ENCODE data around the gene IQGAP2. TPM values are rescaled to one million over a fixed set of nuclear protein-coding genes. Genes with fewer than 3 reads are reported as not detected.
A peak's percentile ranks its signal among the peaks of the same experiment; 100 is the strongest.

The IQGAP2 gene
- total RNA-seq, 2 donors from 2014 or later, result 117 to 134 TPM

GRCh38 chr5:76570153-76570552, 167.1 kb downstream of the IQGAP2 start:
- H3K4me1 Mint-ChIP-seq, result peaks cover 19% of the 10 kb centered on the region
- ATAC-seq, result no peak
- DNase-seq, result no peak
- H3K4me3 Mint-ChIP-seq, result no peak overlapping the region
- H3K36me3 Mint-ChIP-seq (ENCODE audit: low read depth), result peaks cover 8% of the 10 kb centered on the region
- H3K27ac Mint-ChIP-seq, result no peak overlapping the region
- H3K27me3 Mint-ChIP-seq, result no peaks in the 10 kb centered on the region
- H3K9me3 ChIP-seq (ENCODE audit: control insufficient read depth, low read length, poor library complexity, severe bottlenecking), result no peaks in the 10 kb centered on the region

DNA sequence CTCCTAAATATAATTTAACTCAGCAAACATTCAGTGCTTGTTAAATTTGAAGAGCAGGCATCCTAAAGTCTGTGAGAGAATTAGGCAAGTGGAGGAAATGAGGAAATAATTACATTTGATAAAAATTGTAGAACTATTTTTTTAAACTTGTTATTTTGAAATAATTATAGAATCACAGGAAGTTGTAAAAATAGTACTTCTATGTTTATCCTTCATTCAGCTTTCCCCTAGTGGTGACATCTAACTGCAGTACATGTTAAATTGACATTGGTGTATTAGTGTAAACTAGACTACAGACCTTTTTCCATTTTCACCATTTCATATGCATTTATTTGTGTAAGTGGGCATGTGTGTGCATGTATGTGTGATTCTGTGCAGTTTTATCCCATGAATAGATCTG, 168.5 kb downstream of the IQGAP2 start:
- H3K4me3 Mint-ChIP-seq, result no peak overlapping the region
- ATAC-seq (no peak), DNase-seq (no peak)
- H3K27me3 Mint-ChIP-seq, result no peaks in the 10 kb centered on the region
- no peaks in the 10 kb centered on the region for H3K9me3 ChIP-seq (ENCODE audit: control insufficient read depth, low read length, poor library complexity, severe bottlenecking)
- no peak overlapping the region for H3K27ac Mint-ChIP-seq
- peaks cover 4% of the 10 kb centered on the region for H3K36me3 Mint-ChIP-seq (ENCODE audit: low read depth)
- H3K4me1 Mint-ChIP-seq, result peaks cover 11% of the 10 kb centered on the region

DNA sequence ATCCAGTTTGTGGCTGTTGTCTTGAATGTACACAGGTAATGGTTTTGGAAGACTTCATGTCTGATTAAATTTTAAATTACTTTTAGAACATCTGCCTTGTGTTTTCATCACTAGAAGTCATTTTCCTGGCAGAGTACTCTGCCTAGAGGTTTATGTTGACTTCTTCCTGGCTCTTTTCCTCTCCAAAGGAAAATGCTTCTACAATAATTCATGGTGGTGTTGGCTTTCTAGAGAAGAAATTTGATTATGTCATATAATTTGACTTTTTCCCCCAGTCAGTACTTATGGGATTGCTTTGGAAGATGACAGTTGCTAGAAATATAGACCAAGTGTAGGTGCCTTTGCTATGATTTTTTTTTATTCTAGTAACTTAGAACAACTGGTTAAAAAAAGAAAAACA, 173.4 kb downstream of the IQGAP2 start:
- ATAC-seq (no peak), DNase-seq (no peak)
- Mint-ChIP-seq H3K4me3 (no peak overlapping the region), H3K27ac (no peak overlapping the region), H3K4me1 (peaks cover 15% of the 10 kb centered on the region), H3K36me3 (ENCODE audit: low read depth) (peaks cover 6% of the 10 kb centered on the region), H3K27me3 (no peaks in the 10 kb centered on the region)
- no peaks in the 10 kb centered on the region for H3K9me3 ChIP-seq (ENCODE audit: control insufficient read depth, low read length, poor library complexity, severe bottlenecking)

DNA sequence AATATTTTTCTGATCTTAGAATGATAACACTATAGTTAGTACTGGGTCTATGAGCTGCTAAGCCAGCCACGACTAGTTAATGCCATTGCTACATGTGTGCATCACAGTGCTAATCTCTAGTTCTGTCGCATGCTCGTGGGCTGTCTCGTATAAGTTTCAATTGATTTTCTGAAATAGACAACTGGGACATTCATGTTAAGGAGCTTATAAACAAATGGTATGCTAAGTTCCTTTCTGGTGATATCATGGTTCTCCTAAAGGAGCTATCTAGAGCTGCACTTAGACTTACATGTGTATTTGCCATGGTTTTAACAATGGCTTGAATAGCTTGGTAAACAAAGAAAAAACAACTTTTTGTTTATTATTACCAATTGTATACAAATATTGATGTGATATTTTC, 173.9 kb downstream of the IQGAP2 start:
- Mint-ChIP-seq H3K36me3 (ENCODE audit: low read depth) (peaks cover 2% of the 10 kb centered on the region), H3K27ac (no peak overlapping the region), H3K4me3 (no peak overlapping the region), H3K4me1 (peaks cover 16% of the 10 kb centered on the region), H3K27me3 (no peaks in the 10 kb centered on the region)
- no peaks in the 10 kb centered on the region for H3K9me3 ChIP-seq (ENCODE audit: control insufficient read depth, low read length, poor library complexity, severe bottlenecking)
- ATAC-seq (no peak), DNase-seq (no peak)

GRCh38 chr5:76579166-76579937, 176.3 kb downstream of the IQGAP2 start:
- no peaks in the 10 kb centered on the region for H3K9me3 ChIP-seq (ENCODE audit: control insufficient read depth, low read length, poor library complexity, severe bottlenecking)
- Mint-ChIP-seq H3K27me3 (no peaks in the 10 kb centered on the region), H3K36me3 (ENCODE audit: low read depth) (peaks cover 2% of the 10 kb centered on the region), H3K4me1 (peaks cover 16% of the 10 kb centered on the region), H3K4me3 (no peak overlapping the region), H3K27ac (no peak overlapping the region)
- ATAC-seq (no peak), DNase-seq (no peak)

- no peaks in the 10 kb centered on the region for H3K27me3 Mint-ChIP-seq
- peaks cover 2% of the 10 kb centered on the region for H3K36me3 Mint-ChIP-seq (ENCODE audit: low read depth)
- H3K9me3 ChIP-seq (ENCODE audit: control insufficient read depth, low read length, poor library complexity, severe bottlenecking), result no peaks in the 10 kb centered on the region
- ATAC-seq, result no peak
- H3K4me1 Mint-ChIP-seq, result peaks cover 16% of the 10 kb centered on the region
- H3K27ac Mint-ChIP-seq, result peak overlapping the region; percentile 76
- no peak overlapping the region for H3K4me3 Mint-ChIP-seq
- DNase-seq, result no peak
Observed at GRCh38 chr5:76580981-76581380, 177.9 kb downstream of the IQGAP2 start.

GRCh38 chr5:76582230-76583162, 179.4 kb downstream of the IQGAP2 start:
- H3K27ac Mint-ChIP-seq, result peak overlapping the region; percentile 76
- peaks cover 13% of the 10 kb centered on the region for H3K4me1 Mint-ChIP-seq
- no peaks in the 10 kb centered on the region for H3K9me3 ChIP-seq (ENCODE audit: control insufficient read depth, low read length, poor library complexity, severe bottlenecking)
- no peaks in the 10 kb centered on the region for H3K27me3 Mint-ChIP-seq
- no peak for DNase-seq
- peaks cover 2% of the 10 kb centered on the region for H3K36me3 Mint-ChIP-seq (ENCODE audit: low read depth)
- H3K4me3 Mint-ChIP-seq, result no peak overlapping the region
- ATAC-seq, result peak; percentile 46

DNA sequence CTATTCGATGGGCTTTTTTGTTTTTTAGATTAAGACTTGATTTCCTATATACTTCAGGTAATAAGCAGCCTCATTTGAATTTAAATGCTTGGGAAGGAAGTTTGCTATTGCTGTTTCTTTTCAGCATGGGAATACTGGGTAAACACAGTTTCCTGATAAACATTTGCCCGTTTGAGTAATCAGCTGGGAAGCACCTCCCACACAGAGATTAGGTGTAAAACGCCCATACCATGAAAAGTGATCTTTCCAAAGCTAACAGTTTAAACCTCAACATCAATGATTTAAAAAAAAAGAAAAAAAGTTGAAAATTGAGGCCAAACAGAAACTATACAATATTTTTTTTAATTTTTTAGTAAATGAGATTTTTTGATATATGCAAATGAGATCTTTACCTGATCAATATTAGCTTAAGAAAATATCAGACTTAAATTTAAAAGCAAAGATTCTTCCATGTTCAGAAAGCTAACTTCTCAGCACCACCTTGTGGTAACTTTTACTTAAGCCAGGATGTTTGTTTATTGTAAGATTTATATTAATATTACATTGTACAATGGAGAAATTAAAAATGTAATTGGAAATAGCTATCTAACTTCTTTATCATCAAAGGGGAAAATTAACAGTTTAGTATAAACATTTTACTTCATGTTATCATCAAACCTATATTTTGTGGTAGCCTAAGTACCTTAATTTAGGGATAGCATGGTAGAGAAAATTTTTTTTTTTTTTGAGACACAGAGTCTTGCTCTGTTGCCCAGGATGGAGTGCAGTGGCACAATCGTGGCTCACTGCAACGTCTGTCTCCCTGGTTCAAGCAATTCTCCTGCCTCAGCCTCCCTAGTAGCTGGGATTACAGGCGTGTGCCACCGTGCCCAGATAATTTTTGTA, 180.3 kb downstream of the IQGAP2 start:
- no peaks in the 10 kb centered on the region for H3K27me3 Mint-ChIP-seq
- no peak overlapping the region for H3K4me3 Mint-ChIP-seq
- H3K4me1 Mint-ChIP-seq, result peaks cover 10% of the 10 kb centered on the region
- H3K9me3 ChIP-seq (ENCODE audit: control insufficient read depth, low read length, poor library complexity, severe bottlenecking), result no peaks in the 10 kb centered on the region
- H3K36me3 Mint-ChIP-seq (ENCODE audit: low read depth), result peaks cover 2% of the 10 kb centered on the region
- ATAC-seq (no peak), DNase-seq (no peak)
- peak overlapping the region; percentile 71 for H3K27ac Mint-ChIP-seq

- no peak for DNase-seq
- peaks cover 3% of the 10 kb centered on the region for H3K36me3 Mint-ChIP-seq (ENCODE audit: low read depth)
- peaks cover 6% of the 10 kb centered on the region for H3K4me1 Mint-ChIP-seq
- H3K4me3 Mint-ChIP-seq, result no peak overlapping the region
- H3K9me3 ChIP-seq (ENCODE audit: control insufficient read depth, low read length, poor library complexity, severe bottlenecking), result no peaks in the 10 kb centered on the region
- H3K27ac Mint-ChIP-seq, result peak overlapping the region; percentile 43
- no peaks in the 10 kb centered on the region for H3K27me3 Mint-ChIP-seq
- ATAC-seq, result no peak
Observed at GRCh38 chr5:76585783-76586217, 182.7 kb downstream of the IQGAP2 start.

DNA sequence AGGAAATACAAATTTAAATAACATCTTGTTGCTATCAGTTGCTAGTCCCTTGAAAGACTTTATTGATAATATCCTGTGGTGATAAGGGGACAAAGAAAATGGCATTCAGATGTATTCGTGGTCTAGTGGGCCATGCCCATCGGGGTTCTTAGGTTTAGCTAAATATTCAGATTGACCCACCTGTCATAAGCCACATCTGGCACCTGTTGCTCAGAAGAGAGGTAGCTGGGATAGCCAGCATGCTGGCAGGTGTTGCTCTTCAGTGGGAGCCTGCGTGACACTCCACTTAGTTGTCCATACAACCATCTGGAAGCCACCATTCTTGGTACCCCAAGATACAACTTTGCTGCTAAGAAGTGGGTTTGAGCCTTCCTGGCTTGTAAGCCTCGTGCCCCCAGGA, 183.4 kb downstream of the IQGAP2 start:
- Mint-ChIP-seq H3K4me1 (peaks cover 5% of the 10 kb centered on the region), H3K27ac (no peak overlapping the region), H3K36me3 (ENCODE audit: low read depth) (peaks cover 4% of the 10 kb centered on the region), H3K4me3 (no peak overlapping the region), H3K27me3 (no peaks in the 10 kb centered on the region)
- ATAC-seq (no peak), DNase-seq (no peak)
- no peaks in the 10 kb centered on the region for H3K9me3 ChIP-seq (ENCODE audit: control insufficient read depth, low read length, poor library complexity, severe bottlenecking)

- ATAC-seq, result no peak
- no peak overlapping the region for H3K4me3 Mint-ChIP-seq
- no peak for DNase-seq
- H3K9me3 ChIP-seq (ENCODE audit: control insufficient read depth, low read length, poor library complexity, severe bottlenecking), result no peaks in the 10 kb centered on the region
- H3K27me3 Mint-ChIP-seq, result no peaks in the 10 kb centered on the region
- peaks cover 9% of the 10 kb centered on the region for H3K4me1 Mint-ChIP-seq
- H3K27ac Mint-ChIP-seq, result no peak overlapping the region
- H3K36me3 Mint-ChIP-seq (ENCODE audit: low read depth), result peaks cover 11% of the 10 kb centered on the region
Observed at GRCh38 chr5:76590027-76590426, 186.9 kb downstream of the IQGAP2 start.

DNA sequence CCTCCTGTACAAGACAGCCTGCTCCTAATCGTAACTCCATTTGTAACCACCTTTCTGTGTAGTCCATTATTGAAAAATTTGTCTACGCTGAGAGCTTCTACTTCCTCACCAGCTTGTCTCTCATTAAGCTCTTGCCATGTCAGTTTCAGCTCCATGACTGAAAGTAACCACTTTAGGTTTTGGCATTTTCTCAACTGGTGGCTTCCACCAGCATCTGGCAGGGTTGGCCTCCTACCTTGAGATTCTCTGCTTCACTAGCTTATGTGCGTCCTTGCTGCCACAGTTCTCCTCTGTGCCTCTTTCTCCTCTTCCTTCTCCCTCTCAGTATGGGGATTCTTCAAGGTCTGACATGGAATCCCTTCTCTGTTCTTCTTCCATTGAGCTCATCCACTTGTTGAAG, 188.3 kb downstream of the IQGAP2 start:
- H3K9me3 ChIP-seq (ENCODE audit: control insufficient read depth, low read length, poor library complexity, severe bottlenecking), result no peaks in the 10 kb centered on the region
- Mint-ChIP-seq H3K27ac (peak overlapping the region; percentile 34), H3K36me3 (ENCODE audit: low read depth) (peaks cover 11% of the 10 kb centered on the region), H3K4me1 (peaks cover 9% of the 10 kb centered on the region), H3K4me3 (no peak overlapping the region), H3K27me3 (no peaks in the 10 kb centered on the region)
- DNase-seq, result no peak
- no peak for ATAC-seq

- Mint-ChIP-seq H3K36me3 (ENCODE audit: low read depth) (peaks cover 11% of the 10 kb centered on the region), H3K27ac (peak overlapping the region; percentile 34), H3K4me3 (no peak overlapping the region), H3K27me3 (no peaks in the 10 kb centered on the region), H3K4me1 (peaks cover 9% of the 10 kb centered on the region)
- ATAC-seq (no peak), DNase-seq (no peak)
- no peaks in the 10 kb centered on the region for H3K9me3 ChIP-seq (ENCODE audit: control insufficient read depth, low read length, poor library complexity, severe bottlenecking)
Observed at GRCh38 chr5:76592692-76593091, 189.6 kb downstream of the IQGAP2 start.
